SK-N-SH (cell line): ENCODE measurements around the gene SPEF2. TPM values are rescaled to one million over a fixed set of nuclear protein-coding genes. Genes with fewer than 3 reads are reported as not detected.
A peak's percentile ranks its signal among the peaks of the same experiment; 100 is the strongest.

ENCODE experiments used
- CTCF ChIA-PET: fragments of 300-600, 350-600 bp; formaldehyde crosslinking; extraction: SDS; loops from one replicate; lab custom pipeline; 2021; lab: Yijun Ruan, JAX
- POLR2A ChIA-PET: fragments of 350-600 bp; sonication (Branson Sonifier 250); formaldehyde crosslinking; extraction: SDS; loops from one replicate; lab custom pipeline; 2020; ENCODE audit warnings: antibody characterized with exemption, inconsistent platforms; lab: Yijun Ruan, JAX
- DNase-seq: peaks from one replicate; pipeline ENCODE4 v3.0.0; 2012
- H2AFZ ChIP-seq: fragments of 200-600 bp; sonication (generic); 2 replicates; pipeline ENCODE4 v1.8.1; 2016; ENCODE audit warnings: antibody characterized with exemption, mild to moderate bottlenecking, low read depth
- H3F3A ChIP-seq: fragments of 200-600 bp; sonication (generic); replicated peaks from 2 replicates; pipeline ENCODE3; 2016; ENCODE audit warnings: antibody characterized with exemption, mild to moderate bottlenecking; ENCODE audit not compliant: insufficient read depth
- H3K27ac ChIP-seq, 2 experiments: fragments of 200-500 bp in 1 of 2; fragments of 200-600 bp in 1 of 2; sonication (Bioruptor generic) in 1 of 2; sonication (generic), shearing (Covaris generic) in 1 of 2; 2 replicates each; pipeline versions ENCODE4 v1.5.1 to v1.6.1; 2014 to 2016; ENCODE audit warnings: low read depth in 2 of 2, inconsistent platforms in 1 of 2, low read length in 1 of 2, mild to moderate bottlenecking in 1 of 2, mixed read lengths in 1 of 2
- H3K27me3 ChIP-seq: fragments of 200-600 bp; sonication (generic), shearing (Covaris generic); 2 replicates; pipeline ENCODE4 v1.6.1; 2016; ENCODE audit warnings: mixed run types; ENCODE audit not compliant: insufficient read depth
- H3K36me3 ChIP-seq, 2 experiments: fragments of 200-500 bp in 1 of 2; fragments of 200-600 bp in 1 of 2; sonication (Bioruptor generic) in 1 of 2; sonication (generic) in 1 of 2; replicated peaks in 1 of 2; 2 replicates each; pipeline versions ENCODE3 to v1.5.1; 2014 to 2016; ENCODE audit warnings: low read length in 1 of 2, mild to moderate bottlenecking in 1 of 2; ENCODE audit not compliant: insufficient read depth in 2 of 2, control insufficient read depth in 1 of 2
- H3K4me1 ChIP-seq, 2 experiments: fragments of 200-500 bp in 1 of 2; fragments of 200-600 bp in 1 of 2; sonication (Bioruptor generic) in 1 of 2; sonication (generic), shearing (Covaris generic) in 1 of 2; 2 replicates each; pipeline versions ENCODE4 v1.5.1 to v1.6.1; 2014 to 2016; ENCODE audit warnings: low read depth in 1 of 2, low read length in 1 of 2, mixed run types in 1 of 2; ENCODE audit not compliant: insufficient read depth in 2 of 2, control insufficient read depth in 1 of 2
- H3K4me2 ChIP-seq: fragments of 200-600 bp; sonication (generic), shearing (Covaris generic); 2 replicates; pipeline ENCODE4 v1.6.1; 2017; ENCODE audit warnings: mixed run types
- H3K4me3 ChIP-seq, 2 experiments: fragments of 200-500 bp in 1 of 2; fragments of 200-600 bp in 1 of 2; sonication (Bioruptor generic) in 1 of 2; sonication (generic), shearing (Covaris generic) in 1 of 2; 2 replicates each; pipeline versions ENCODE4 v1.5.1 to v1.8.1; 2014 to 2016; ENCODE audit warnings: low read depth in 2 of 2, inconsistent platforms in 1 of 2, low read length in 1 of 2, mild to moderate bottlenecking in 1 of 2, mixed read lengths in 1 of 2, moderate library complexity in 1 of 2
- H3K79me2 ChIP-seq: fragments of 200-600 bp; sonication (generic); 2 replicates; pipeline ENCODE4 v1.8.1; 2017; ENCODE audit warnings: mild to moderate bottlenecking; ENCODE audit not compliant: insufficient read depth
- H3K9ac ChIP-seq: fragments of 200-600 bp; sonication (generic); 2 replicates; pipeline ENCODE4 v1.6.1; 2017; ENCODE audit warnings: mixed run types
- H3K9me2 ChIP-seq: fragments of 200-600 bp; sonication (generic); 2 replicates; pipeline ENCODE4 v1.6.1; 2017; ENCODE audit warnings: mixed run types
- H3K9me3 ChIP-seq: fragments of 200-600 bp; sonication (generic); 2 replicates; pipeline ENCODE4 v1.6.1; 2017; ENCODE audit warnings: mixed run types, mild to moderate bottlenecking, moderate library complexity
- H4K20me1 ChIP-seq: fragments of 200-600 bp; sonication (generic); 2 replicates; pipeline ENCODE4 v1.6.1; 2017; ENCODE audit warnings: mild to moderate bottlenecking, mixed run types; ENCODE audit not compliant: insufficient read depth
- CHD2 ChIP-seq: fragments of 150-350 bp; IDR thresholded peaks from 2 replicates; pipeline ENCODE4 v1.6.1; 2018; ENCODE audit warnings: low read length; ENCODE audit not compliant: partially characterized antibody
- ELF1 ChIP-seq: IDR thresholded peaks from 2 replicates; pipeline ENCODE4 v1.4.0; 2012
- EP300 ChIP-seq, 2 experiments: IDR thresholded peaks; 2 replicates each; pipeline versions ENCODE4 v1.4.0 to v1.6.1; 2012; ENCODE audit warnings: borderline replicate concordance in 1 of 2, low read depth in 1 of 2, low read length in 1 of 2
- EZH2phosphoT487 ChIP-seq: fragments of 200-600 bp; sonication (generic); IDR thresholded peaks from 2 replicates; pipeline ENCODE4 v1.6.1; 2017; ENCODE audit warnings: low read depth, mixed run types, mild to moderate bottlenecking, antibody characterized with exemption, moderate library complexity, borderline replicate concordance
- FOXJ3 ChIP-seq: sonication (generic); formaldehyde crosslinking; IDR thresholded peaks from 2 replicates; pipeline ENCODE4 v1.5.1; 2020; ENCODE audit warnings: mild to moderate bottlenecking, missing genetic modification reagents
- JUND ChIP-seq: IDR thresholded peaks from 2 replicates; pipeline ENCODE4 v1.4.0; 2012
- NFIC ChIP-seq: IDR thresholded peaks from 2 replicates; pipeline ENCODE4 v1.4.0; 2012; ENCODE audit warnings: borderline replicate concordance
- NRF1 ChIP-seq: IDR thresholded peaks from 2 replicates; pipeline ENCODE4 v1.6.1; 2012; ENCODE audit warnings: low read depth, mild to moderate bottlenecking, low read length
- RCOR1 ChIP-seq: fragments of 150-350 bp; IDR thresholded peaks from 2 replicates; pipeline ENCODE4 v1.6.1; 2017; ENCODE audit warnings: antibody characterized with exemption, low read length
- SIN3A ChIP-seq: IDR thresholded peaks from 2 replicates; pipeline ENCODE4 v1.6.1; 2012; ENCODE audit warnings: low read depth, mild to moderate bottlenecking, low read length, moderate library complexity, borderline replicate concordance
- SMC3 ChIP-seq: IDR thresholded peaks from 2 replicates; pipeline ENCODE4 v1.6.1; 2012; ENCODE audit warnings: low read depth, low read length, improper control_type of control experiment
- TAF1 ChIP-seq: IDR thresholded peaks from 2 replicates; pipeline ENCODE4 v1.6.1; 2012; ENCODE audit warnings: low read depth, mild to moderate bottlenecking, low read length, moderate library complexity, borderline replicate concordance
- TCF12 ChIP-seq: IDR thresholded peaks from 2 replicates; pipeline ENCODE4 v1.4.0; 2012
- YY1 ChIP-seq: IDR thresholded peaks from 2 replicates; pipeline ENCODE4 v1.4.0; 2012; ENCODE audit warnings: low read depth, mild to moderate bottlenecking
- WGBS: methylation state at CpG from one replicate; pipeline ENCODE4 v1.1.6; 2017; ENCODE audit warnings: low lambda C conversion rate; 5-methylcytosine and 5-hydroxymethylcytosine counted together
- polyA plus RNA-seq, 3 experiments: library from polyadenylated mRNA; depleted of rRNA; stranded (reverse); fragments of >200 nt; gene quantifications; 2 replicates each; pipeline ENCODE4 v1.2.3, GENCODE V29; 2012
- TF ChIP-seq, protein P1 (sequence below): IDR thresholded peaks from 2 replicates; pipeline ENCODE4 v1.4.0; 2012; ENCODE audit warnings: low read depth, borderline replicate concordance
- TF ChIP-seq, protein P2 (sequence below): IDR thresholded peaks from 2 replicates; pipeline ENCODE4 v1.4.0; 2012; ENCODE audit warnings: low read depth, borderline replicate concordance
- TF ChIP-seq, protein P3 (sequence below): fragments of 200-600 bp; sonication (generic); IDR thresholded peaks from 2 replicates; pipeline ENCODE4 v1.6.1; 2017; ENCODE audit warnings: antibody characterized with exemption, mild to moderate bottlenecking, moderate library complexity
- TF ChIP-seq, protein P4 (sequence below): IDR thresholded peaks from 2 replicates; pipeline ENCODE4; 2012

The SPEF2 gene
- polyA plus RNA-seq, 1 of the 3 experiments (the other 2 are of a cell fraction) = 1.6 TPM

DNA sequence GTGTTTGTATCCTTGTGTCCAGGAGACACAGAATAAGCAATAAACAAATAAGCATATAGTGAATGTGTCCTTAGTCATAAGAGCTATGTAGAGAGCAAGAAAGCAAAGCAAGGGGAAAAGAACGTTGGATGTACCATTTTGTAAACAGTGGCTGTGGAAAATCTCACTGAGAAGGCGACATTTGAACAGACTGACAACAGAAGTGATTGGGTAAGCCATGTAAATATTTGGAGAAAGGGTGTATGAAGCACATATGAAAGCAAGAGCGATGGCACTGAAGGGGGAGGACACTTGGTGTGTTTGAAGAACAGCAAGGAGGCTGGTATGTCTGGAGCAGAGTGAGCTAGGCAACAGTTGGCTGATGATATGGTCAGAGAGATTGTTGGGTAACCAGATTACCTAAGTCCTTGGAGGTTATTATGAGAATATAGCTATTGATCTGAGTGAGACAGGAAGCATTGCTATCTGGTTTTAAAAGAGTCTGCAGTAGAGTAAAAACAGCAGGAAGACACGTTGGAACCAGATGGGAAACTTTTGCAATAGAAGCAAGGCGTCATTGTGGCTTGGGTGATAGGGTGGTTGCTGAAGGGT lies 123.6 kb downstream of the SPEF2 start:
- 18% methylated on average over 5 of the region's 5 CpGs for WGBS
- POLR2A ChIA-PET = no interaction called here

GRCh38 chr5:35741971-35742370 lies 124.3 kb downstream of the SPEF2 start:
- ChIA-PET POLR2A (no interaction called here), CTCF (no interaction called here)
- Histone ChIP-seq H3K79me2 (no peaks in the 10 kb centered on the region), H3K9ac (no peak overlapping the region), H3K4me3 (no peak overlapping the region), H3K27ac (no peak overlapping the region), H3K4me2 (no peak overlapping the region), H3K4me1 (no peaks in the 10 kb centered on the region), H3K36me3 (no peaks in the 10 kb centered on the region), H3F3A (no peaks in the 10 kb centered on the region), H3K9me2 (no peaks in the 10 kb centered on the region), H2AFZ (peak overlapping the region; percentile 51; the same call in 1 of the 2 replicates), H4K20me1 (no peaks in the 10 kb centered on the region), H3K9me3 (no peaks in the 10 kb centered on the region), H3K27me3 (no peaks in the 10 kb centered on the region)
- no peak for TF ChIP-seq CHD2
- no peak for TF ChIP-seq TCF12
- TF ChIP-seq SIN3A = no peak
- no peak for TF ChIP-seq EZH2phosphoT487
- no peak for TF ChIP-seq NRF1
- TF ChIP-seq, protein P1, sequence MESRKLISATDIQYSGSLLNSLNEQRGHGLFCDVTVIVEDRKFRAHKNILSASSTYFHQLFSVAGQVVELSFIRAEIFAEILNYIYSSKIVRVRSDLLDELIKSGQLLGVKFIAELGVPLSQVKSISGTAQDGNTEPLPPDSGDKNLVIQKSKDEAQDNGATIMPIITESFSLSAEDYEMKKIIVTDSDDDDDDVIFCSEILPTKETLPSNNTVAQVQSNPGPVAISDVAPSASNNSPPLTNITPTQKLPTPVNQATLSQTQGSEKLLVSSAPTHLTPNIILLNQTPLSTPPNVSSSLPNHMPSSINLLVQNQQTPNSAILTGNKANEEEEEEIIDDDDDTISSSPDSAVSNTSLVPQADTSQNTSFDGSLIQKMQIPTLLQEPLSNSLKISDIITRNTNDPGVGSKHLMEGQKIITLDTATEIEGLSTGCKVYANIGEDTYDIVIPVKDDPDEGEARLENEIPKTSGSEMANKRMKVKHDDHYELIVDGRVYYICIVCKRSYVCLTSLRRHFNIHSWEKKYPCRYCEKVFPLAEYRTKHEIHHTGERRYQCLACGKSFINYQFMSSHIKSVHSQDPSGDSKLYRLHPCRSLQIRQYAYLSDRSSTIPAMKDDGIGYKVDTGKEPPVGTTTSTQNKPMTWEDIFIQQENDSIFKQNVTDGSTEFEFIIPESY = no peak
- no peak for TF ChIP-seq NFIC
- TF ChIP-seq, protein P2, sequence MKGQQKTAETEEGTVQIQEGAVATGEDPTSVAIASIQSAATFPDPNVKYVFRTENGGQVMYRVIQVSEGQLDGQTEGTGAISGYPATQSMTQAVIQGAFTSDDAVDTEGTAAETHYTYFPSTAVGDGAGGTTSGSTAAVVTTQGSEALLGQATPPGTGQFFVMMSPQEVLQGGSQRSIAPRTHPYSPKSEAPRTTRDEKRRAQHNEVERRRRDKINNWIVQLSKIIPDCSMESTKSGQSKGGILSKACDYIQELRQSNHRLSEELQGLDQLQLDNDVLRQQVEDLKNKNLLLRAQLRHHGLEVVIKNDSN = no peak
- WGBS = 86% methylated on average over 1 of the region's 1 CpG
- DNase-seq = no peak

More for the DNA sequence above, 123.6 kb downstream of the SPEF2 start:
- CTCF ChIA-PET = no interaction called here
- H3K4me3 ChIP-seq = no peak overlapping the region
- H4K20me1 ChIP-seq = no peaks in the 10 kb centered on the region
- DNase-seq = no peak
- no peak overlapping the region for H3K4me2 ChIP-seq
- H3K9me2 ChIP-seq = no peaks in the 10 kb centered on the region
- no peaks in the 10 kb centered on the region for H3K9me3 ChIP-seq
- H3K36me3 ChIP-seq = no peaks in the 10 kb centered on the region
- TF ChIP-seq TAF1 = no peak
- TF ChIP-seq, protein P3, sequence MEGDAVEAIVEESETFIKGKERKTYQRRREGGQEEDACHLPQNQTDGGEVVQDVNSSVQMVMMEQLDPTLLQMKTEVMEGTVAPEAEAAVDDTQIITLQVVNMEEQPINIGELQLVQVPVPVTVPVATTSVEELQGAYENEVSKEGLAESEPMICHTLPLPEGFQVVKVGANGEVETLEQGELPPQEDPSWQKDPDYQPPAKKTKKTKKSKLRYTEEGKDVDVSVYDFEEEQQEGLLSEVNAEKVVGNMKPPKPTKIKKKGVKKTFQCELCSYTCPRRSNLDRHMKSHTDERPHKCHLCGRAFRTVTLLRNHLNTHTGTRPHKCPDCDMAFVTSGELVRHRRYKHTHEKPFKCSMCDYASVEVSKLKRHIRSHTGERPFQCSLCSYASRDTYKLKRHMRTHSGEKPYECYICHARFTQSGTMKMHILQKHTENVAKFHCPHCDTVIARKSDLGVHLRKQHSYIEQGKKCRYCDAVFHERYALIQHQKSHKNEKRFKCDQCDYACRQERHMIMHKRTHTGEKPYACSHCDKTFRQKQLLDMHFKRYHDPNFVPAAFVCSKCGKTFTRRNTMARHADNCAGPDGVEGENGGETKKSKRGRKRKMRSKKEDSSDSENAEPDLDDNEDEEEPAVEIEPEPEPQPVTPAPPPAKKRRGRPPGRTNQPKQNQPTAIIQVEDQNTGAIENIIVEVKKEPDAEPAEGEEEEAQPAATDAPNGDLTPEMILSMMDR = no peak
- no peak for TF ChIP-seq ELF1
- TF ChIP-seq NRF1 = no peak
- TF ChIP-seq JUND = no peak
- no peak for TF ChIP-seq YY1
- no peak for TF ChIP-seq EP300 (IDR thresholded peaks at IDR 0.05; ENCODE audit: borderline replicate concordance in 1 of 2, low read depth in 1 of 2, low read length in 1 of 2)
- TF ChIP-seq TCF12 = no peak
- TF ChIP-seq, protein P4, sequence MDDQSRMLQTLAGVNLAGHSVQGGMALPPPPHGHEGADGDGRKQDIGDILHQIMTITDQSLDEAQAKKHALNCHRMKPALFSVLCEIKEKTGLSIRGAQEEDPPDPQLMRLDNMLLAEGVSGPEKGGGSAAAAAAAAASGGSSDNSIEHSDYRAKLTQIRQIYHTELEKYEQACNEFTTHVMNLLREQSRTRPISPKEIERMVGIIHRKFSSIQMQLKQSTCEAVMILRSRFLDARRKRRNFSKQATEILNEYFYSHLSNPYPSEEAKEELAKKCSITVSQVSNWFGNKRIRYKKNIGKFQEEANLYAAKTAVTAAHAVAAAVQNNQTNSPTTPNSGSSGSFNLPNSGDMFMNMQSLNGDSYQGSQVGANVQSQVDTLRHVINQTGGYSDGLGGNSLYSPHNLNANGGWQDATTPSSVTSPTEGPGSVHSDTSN = no peak
- TF ChIP-seq SMC3 = no peak
- TF ChIP-seq FOXJ3 (CRISPR knock-in tag) = no peak
- TF ChIP-seq RCOR1 = no peak
- H3K27ac ChIP-seq = no peak overlapping the region
- H3K9ac ChIP-seq = no peak overlapping the region
- H3K4me1 ChIP-seq = no peaks in the 10 kb centered on the region
- no peaks in the 10 kb centered on the region for H3K79me2 ChIP-seq
- H2AFZ ChIP-seq = peak overlapping the region; percentile 51; the same call in 1 of the 2 replicates
- no peaks in the 10 kb centered on the region for H3F3A ChIP-seq
- no peaks in the 10 kb centered on the region for H3K27me3 ChIP-seq
